ENCODE results near the gene IGF2BP2. TPM values are rescaled to one million over a fixed set of nuclear protein-coding genes. Genes with fewer than 3 reads are reported as not detected.
"Not testable (repeated sequence)": the region's sequence is repeated elsewhere in the genome, so short reads cannot be mapped to it uniquely, and the experiment has no call there.

IGF2BP2 gene
- total and polyA plus RNA-seq, 8 donors, result 3.2 to 17.0 (median 6.6) TPM

DNA sequence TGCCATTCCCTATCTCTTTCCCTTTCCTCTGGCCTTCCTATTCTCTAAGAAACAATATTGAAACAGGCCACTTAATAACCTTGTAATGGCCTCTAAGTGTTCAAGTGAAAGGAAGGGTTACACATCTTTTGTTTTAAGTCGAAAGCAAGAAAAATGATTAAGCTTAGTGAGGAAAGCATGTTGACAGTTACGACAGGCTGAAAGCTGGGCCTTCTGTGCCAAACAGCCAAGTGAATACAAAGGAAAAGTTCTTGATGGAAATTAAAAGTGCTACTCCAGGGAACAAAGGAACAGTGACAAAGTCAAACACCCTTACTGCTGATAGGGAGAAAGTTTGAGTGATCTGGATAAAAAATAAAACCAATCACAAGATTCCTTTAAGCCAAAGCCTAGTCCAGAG lies 184.5 kb downstream of the IGF2BP2 start:
- Histone ChIP-seq H3K27me3 (no peaks in the 10 kb centered on the region), H3K4me3 (no peak overlapping the region), H3K27ac (no peak overlapping the region), H3K9me3 (no peaks in the 10 kb centered on the region), H3K36me3 (no peaks in the 10 kb centered on the region), H3K4me1 (no peaks in the 10 kb centered on the region)
- no peak for DNase-seq
- TF ChIP-seq, protein P1, sequence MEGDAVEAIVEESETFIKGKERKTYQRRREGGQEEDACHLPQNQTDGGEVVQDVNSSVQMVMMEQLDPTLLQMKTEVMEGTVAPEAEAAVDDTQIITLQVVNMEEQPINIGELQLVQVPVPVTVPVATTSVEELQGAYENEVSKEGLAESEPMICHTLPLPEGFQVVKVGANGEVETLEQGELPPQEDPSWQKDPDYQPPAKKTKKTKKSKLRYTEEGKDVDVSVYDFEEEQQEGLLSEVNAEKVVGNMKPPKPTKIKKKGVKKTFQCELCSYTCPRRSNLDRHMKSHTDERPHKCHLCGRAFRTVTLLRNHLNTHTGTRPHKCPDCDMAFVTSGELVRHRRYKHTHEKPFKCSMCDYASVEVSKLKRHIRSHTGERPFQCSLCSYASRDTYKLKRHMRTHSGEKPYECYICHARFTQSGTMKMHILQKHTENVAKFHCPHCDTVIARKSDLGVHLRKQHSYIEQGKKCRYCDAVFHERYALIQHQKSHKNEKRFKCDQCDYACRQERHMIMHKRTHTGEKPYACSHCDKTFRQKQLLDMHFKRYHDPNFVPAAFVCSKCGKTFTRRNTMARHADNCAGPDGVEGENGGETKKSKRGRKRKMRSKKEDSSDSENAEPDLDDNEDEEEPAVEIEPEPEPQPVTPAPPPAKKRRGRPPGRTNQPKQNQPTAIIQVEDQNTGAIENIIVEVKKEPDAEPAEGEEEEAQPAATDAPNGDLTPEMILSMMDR (IDR thresholded peaks at IDR 0.05), result no peak
- intact Hi-C loops (cut with DNase I), result no loop called here
- ATAC-seq, result no peak
- 59 to 73% methylated on average over 2 of the region's 2 CpGs for WGBS, 2 donors
- no peak for FAIRE-seq

DNA sequence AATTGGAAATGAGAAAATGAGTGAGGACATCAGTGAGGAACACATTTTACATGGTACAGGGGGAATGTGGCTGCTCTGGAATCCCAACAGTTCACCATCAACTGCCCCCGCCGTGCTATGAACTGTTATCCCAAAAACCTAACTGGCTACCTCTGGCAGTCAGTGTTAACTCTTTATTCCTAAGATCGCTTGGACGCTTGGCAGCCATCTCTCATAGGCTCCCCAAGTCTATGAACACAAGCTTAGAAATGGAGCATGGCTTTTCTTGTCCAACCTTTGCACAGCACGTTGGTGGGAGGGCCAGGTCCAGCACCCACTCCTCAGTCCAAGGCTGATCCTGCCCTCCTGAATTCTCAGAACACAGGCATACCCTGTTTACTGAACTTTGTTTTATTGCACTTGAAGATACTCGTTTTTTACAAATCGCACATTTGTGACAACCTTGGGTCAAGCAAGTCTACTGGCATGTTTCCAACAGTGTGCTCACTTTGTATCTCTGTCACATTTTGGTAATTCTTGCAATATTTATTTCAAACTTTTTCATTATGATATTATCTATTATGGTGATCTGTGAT lies 185.1 kb downstream of the IGF2BP2 start:
- ATAC-seq (no peak), FAIRE-seq (no peak), DNase-seq (no peak)
- no peaks in the 10 kb centered on the region for H3K36me3 ChIP-seq
- no peak overlapping the region for H3K4me3 ChIP-seq
- H3K27me3 ChIP-seq, result no peaks in the 10 kb centered on the region
- TF ChIP-seq, protein P1 (IDR thresholded peaks at IDR 0.05), result no peak
- no peaks in the 10 kb centered on the region for H3K9me3 ChIP-seq
- H3K27ac ChIP-seq, result no peak overlapping the region
- no peaks in the 10 kb centered on the region for H3K4me1 ChIP-seq
- 76 to 84% methylated on average over 7 of the region's 7 CpGs for WGBS, 2 donors
- intact Hi-C loops (cut with DNase I), result no loop called here

DNA sequence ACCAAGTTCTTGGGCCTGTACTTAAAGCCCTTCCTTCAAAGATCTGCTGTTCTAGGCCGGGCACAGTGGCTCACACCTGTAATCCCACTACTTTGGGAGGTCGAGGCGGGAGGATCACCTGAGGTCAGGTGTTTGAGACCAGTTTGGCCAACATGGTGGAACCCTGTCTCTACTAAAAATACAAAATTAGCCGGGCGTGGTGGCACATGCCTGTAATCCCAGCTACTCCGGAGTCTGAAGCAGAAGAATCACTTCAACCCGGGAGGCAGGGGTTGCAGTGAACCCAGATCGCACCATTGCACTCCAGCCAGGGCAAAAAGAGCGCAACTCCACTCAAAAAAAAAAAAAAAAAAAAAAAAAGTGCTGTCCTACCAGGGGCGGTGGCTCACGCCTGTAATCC lies 186.2 kb downstream of the IGF2BP2 start:
- FAIRE-seq; DNase-seq; H3K4me1 ChIP-seq; intact Hi-C loops (cut with DNase I); ATAC-seq; H3K9me3 ChIP-seq; H3K36me3 ChIP-seq; H3K27me3 ChIP-seq; H3K27ac ChIP-seq; H3K4me3 ChIP-seq: not testable (repeated sequence)
- 88 to 94% methylated on average over 11 of the region's 11 CpGs for WGBS, 2 donors

DNA sequence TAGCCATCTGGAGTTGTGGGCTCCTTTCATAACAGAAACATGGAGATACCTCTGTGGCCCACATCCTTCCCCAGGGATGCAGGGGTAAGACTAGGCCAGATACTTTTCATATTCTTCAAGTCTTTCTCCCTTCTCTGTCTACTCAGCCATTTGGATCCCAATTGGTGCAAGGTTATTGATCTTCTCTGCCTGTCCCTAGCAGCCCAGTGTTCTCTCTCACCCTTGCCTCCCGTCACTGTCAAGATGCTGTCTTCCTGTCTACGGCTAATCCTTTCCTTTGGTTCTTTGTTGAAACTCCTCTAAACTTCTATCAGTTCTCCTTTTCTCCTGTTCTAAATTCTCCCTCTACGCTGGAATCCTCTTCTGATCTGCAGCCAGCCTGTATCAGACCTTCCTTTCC lies 187.5 kb downstream of the IGF2BP2 start:
- no peaks in the 10 kb centered on the region for H3K9me3 ChIP-seq
- TF ChIP-seq, protein P1 (IDR thresholded peaks at IDR 0.05), result no peak
- WGBS, 2 donors, result 69 to 83% methylated on average over 3 of the region's 3 CpGs
- no peak for FAIRE-seq
- no peak for ATAC-seq
- no peak for DNase-seq
- H3K27ac ChIP-seq, result no peak overlapping the region
- no peaks in the 10 kb centered on the region for H3K4me1 ChIP-seq
- H3K27me3 ChIP-seq, result no peaks in the 10 kb centered on the region
- no peaks in the 10 kb centered on the region for H3K36me3 ChIP-seq
- intact Hi-C loops (cut with DNase I), result no loop called here
- H3K4me3 ChIP-seq, result no peak overlapping the region

DNA sequence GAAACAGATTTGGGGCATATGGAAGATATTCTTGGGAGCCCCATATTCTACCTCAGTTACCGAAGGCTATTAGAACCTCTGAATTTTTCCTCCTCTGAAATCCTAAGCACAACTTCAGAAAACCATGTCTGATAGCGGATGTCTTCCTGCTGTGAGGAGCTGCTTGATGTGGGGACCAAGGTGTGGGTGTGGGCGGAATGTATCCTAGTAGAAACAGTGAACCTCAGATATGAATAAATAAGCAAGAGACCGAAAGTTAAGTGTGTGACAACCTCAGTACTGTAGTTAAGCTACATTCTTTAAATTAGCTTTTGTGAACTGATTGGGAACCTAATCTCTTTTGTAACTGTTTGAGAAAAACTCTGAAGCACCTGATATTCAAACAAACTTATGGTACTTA lies 191.8 kb downstream of the IGF2BP2 start:
- peaks cover 0 to 9% (median 0%) of the 10 kb centered on the region in 3 donors for H3K36me3 ChIP-seq
- TF ChIP-seq, protein P1 (IDR thresholded peaks at IDR 0.05), result no peak
- ATAC-seq (no peak), DNase-seq (no peak), FAIRE-seq (no peak)
- H3K9me3 ChIP-seq, result no peaks in the 10 kb centered on the region
- H3K4me1 ChIP-seq, result peaks cover 0 to 8% (median 0%) of the 10 kb centered on the region in 3 donors
- WGBS, 2 donors, result 96 to 98% methylated on average over 4 of the region's 4 CpGs
- no peaks in the 10 kb centered on the region for H3K27me3 ChIP-seq
- H3K27ac ChIP-seq, result no peak overlapping the region
- no peak overlapping the region for H3K4me3 ChIP-seq
- intact Hi-C loops (cut with DNase I), result no loop called here
